NCI-H187 treated with DMSO at 0.1 percent for 48 hours (cell line): Measurements from ENCODE around the gene EEFSEC.

Experiments
- DNase-seq: peaks from one replicate; lab custom pipeline; 2025; lab: John Stamatoyannopoulos, UW

EEFSEC gene

GRCh38 chr3:128449111-128449638 is 295.9 kb downstream of the EEFSEC start:
- no peak for DNase-seq

GRCh38 chr3:128452120-128452519 is 298.8 kb downstream of the EEFSEC start:
- no peak for DNase-seq

- no peak for DNase-seq
These were observed 299.5 kb downstream of the EEFSEC start for GRCh38 chr3:128452678-128453275.

GRCh38 chr3:128453501-128454309 is 300.4 kb downstream of the EEFSEC start:
- DNase-seq = no peak

GRCh38 chr3:128454310-128454618 is 301.0 kb downstream of the EEFSEC start:
- no peak for DNase-seq

- DNase-seq = no peak
These were observed 301.8 kb downstream of the EEFSEC start for GRCh38 chr3:128455116-128455515.

DNA sequence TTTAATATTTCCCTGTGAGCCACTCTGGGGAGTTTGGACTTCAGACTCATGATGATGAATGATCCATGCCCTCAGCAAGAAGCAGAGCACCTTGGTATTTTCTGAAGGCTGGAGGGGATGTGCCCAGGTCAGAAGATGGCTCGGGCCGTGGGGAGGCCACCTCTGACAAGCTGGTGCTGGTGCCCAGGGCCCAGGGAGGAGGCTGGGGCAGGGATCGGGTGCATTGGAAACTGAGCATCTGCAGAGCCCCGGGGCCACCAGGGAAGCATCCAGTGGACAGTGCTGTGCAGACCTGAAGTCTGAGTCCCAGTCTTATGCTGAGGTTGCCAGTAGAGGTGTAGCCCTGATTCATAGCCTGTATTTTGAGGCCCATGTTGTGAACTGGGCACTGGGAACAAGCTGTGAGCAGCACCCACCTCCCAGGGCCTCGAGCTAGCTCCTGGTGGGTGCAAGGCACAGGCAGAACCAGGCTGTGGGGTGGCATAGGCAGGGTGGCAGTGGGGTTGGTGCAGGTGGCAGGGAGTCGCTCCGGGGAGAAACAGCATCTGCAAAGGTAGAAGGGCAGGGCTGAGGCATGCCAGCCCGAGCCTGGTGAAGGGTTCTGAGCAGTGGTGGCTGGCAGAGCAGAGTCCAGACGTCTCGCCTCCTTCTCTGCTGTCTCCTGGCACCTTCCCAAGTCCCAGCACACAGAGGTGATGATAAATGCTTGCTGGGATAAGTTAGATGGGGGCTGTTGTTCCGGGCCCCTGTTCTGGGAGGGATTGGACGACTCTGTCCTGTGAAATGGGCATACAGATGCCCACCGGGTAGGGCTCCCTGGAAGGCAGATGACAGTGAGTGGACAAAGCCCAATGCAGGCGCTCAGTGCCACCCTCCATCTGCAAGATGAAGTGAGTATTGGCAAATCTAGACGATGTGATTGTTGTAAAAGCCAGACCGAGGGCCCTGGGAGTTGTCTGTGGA is 302.8 kb downstream of the EEFSEC start:
- no peak for DNase-seq

GRCh38 chr3:128456776-128457715 is 303.8 kb downstream of the EEFSEC start:
- DNase-seq = no peak

DNA sequence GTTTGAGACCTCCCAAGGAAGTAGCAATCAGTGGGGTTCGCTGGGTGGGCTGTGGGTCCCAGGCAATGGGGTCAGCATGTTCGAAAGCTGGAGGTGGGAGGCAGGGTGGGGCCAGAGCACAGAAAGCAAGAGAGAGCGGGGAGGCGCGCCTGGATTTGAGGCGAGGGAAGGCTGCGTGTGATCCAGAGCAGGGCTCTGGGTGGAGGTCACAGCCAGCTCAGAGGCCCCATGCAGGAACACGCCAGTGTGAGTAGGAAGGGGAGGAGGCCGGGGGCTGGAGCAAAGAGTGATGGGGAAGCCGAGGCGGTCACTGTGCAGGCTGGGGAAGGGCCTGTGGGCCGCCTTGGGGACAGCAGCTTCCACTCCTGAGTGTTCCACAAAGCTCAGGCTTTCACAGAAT is 304.7 kb downstream of the EEFSEC start:
- no peak for DNase-seq
